Memory B cell (primary cell): Measurements from ENCODE around the gene COA7.
A peak's percentile ranks its signal among the peaks of the same experiment; 100 is the strongest.
"Not testable (repeated sequence)": the region's sequence is repeated elsewhere in the genome, so short reads cannot be mapped to it uniquely, and the experiment has no call there.

Experiments
- ATAC-seq: fragments of 150-1000 bp; cut with Tn5 transposase; 2 replicates; pipeline ENCODE4 v1.10.0; 2021; ENCODE audit warnings: low read depth, mild to moderate bottlenecking, moderate library complexity
- DNase-seq, 2 donors: peaks; one replicate each; pipeline ENCODE4 v3.0.0; 2022; ENCODE audit warnings: low spot score in 2 of 2
- H3K27ac Mint-ChIP-seq: one replicate; pipeline ENCODE4 v1.8.0; 2022; ENCODE audit warnings: mild to moderate bottlenecking, moderate library complexity, mixed read lengths
- H3K27me3 Mint-ChIP-seq: one replicate; pipeline ENCODE4 v1.8.0; 2022; ENCODE audit warnings: mixed read lengths
- H3K36me3 Mint-ChIP-seq: one replicate; pipeline ENCODE4 v1.8.0; 2022; ENCODE audit warnings: mild to moderate bottlenecking, mixed read lengths
- H3K4me1 Mint-ChIP-seq: one replicate; pipeline ENCODE4 v1.8.0; 2022; ENCODE audit warnings: mixed read lengths
- H3K4me3 Mint-ChIP-seq: one replicate; pipeline ENCODE4 v1.8.0; 2022; ENCODE audit warnings: mild to moderate bottlenecking, moderate library complexity, mixed read lengths
- H3K9me3 Mint-ChIP-seq: one replicate; pipeline ENCODE4 v1.8.0; 2022; ENCODE audit warnings: mixed read lengths

Gene COA7

GRCh38 chr1:52723260-52723659, 25.1 kb upstream of the COA7 start:
- Mint-ChIP-seq H3K27ac (no peak overlapping the region), H3K36me3 (no peaks in the 10 kb centered on the region), H3K9me3 (no peaks in the 10 kb centered on the region), H3K4me1 (peaks cover 25% of the 10 kb centered on the region), H3K27me3 (peaks cover 5% of the 10 kb centered on the region), H3K4me3 (peak overlapping the region; percentile 9)
- no peak for DNase-seq
- ATAC-seq = no peak

- not testable (repeated sequence) for H3K27ac Mint-ChIP-seq, ATAC-seq
These were observed 17.1 kb upstream of the COA7 start for GRCh38 chr1:52715296-52715695.

GRCh38 chr1:52713590-52713989, 15.4 kb upstream of the COA7 start:
- no peaks in the 10 kb centered on the region for H3K36me3 Mint-ChIP-seq
- H3K27me3 Mint-ChIP-seq = no peaks in the 10 kb centered on the region
- H3K4me3 Mint-ChIP-seq = no peak overlapping the region
- no peak overlapping the region for H3K27ac Mint-ChIP-seq
- no peaks in the 10 kb centered on the region for H3K4me1 Mint-ChIP-seq
- ATAC-seq = no peak
- H3K9me3 Mint-ChIP-seq = no peaks in the 10 kb centered on the region
- no peak for DNase-seq

More at GRCh38 chr1:52715296-52715695, 17.1 kb upstream of the COA7 start:
- H3K27me3 Mint-ChIP-seq, H3K4me3 Mint-ChIP-seq, H3K9me3 Mint-ChIP-seq, H3K36me3 Mint-ChIP-seq, DNase-seq, H3K4me1 Mint-ChIP-seq: not testable (repeated sequence)

- H3K4me1 Mint-ChIP-seq = no peaks in the 10 kb centered on the region
These were observed 10.9 kb upstream of the COA7 start for GRCh38 chr1:52709016-52709415.

GRCh38 chr1:52707927-52708655, 9.9 kb upstream of the COA7 start:
- H3K4me3 Mint-ChIP-seq = no peak overlapping the region
- no peaks in the 10 kb centered on the region for H3K36me3 Mint-ChIP-seq
- H3K27me3 Mint-ChIP-seq = no peaks in the 10 kb centered on the region
- ATAC-seq (no peak), DNase-seq (no peak)
- no peaks in the 10 kb centered on the region for H3K9me3 Mint-ChIP-seq
- H3K4me1 Mint-ChIP-seq = peaks cover 4% of the 10 kb centered on the region
- no peak overlapping the region for H3K27ac Mint-ChIP-seq

More at GRCh38 chr1:52709016-52709415, 10.9 kb upstream of the COA7 start:
- no peak for DNase-seq
- no peak overlapping the region for H3K27ac Mint-ChIP-seq
- no peaks in the 10 kb centered on the region for H3K27me3 Mint-ChIP-seq
- no peak for ATAC-seq
- no peaks in the 10 kb centered on the region for H3K9me3 Mint-ChIP-seq
- H3K36me3 Mint-ChIP-seq = no peaks in the 10 kb centered on the region
- no peak overlapping the region for H3K4me3 Mint-ChIP-seq

GRCh38 chr1:52706941-52707926, 9.1 kb upstream of the COA7 start:
- Mint-ChIP-seq H3K27ac (no peak overlapping the region), H3K4me1 (peaks cover 6% of the 10 kb centered on the region), H3K9me3 (no peaks in the 10 kb centered on the region), H3K36me3 (no peaks in the 10 kb centered on the region), H3K4me3 (no peak overlapping the region), H3K27me3 (no peaks in the 10 kb centered on the region)
- DNase-seq (no peak), ATAC-seq (no peak)

GRCh38 chr1:52706136-52706670, 8.1 kb upstream of the COA7 start:
- no peaks in the 10 kb centered on the region for H3K9me3 Mint-ChIP-seq
- H3K4me3 Mint-ChIP-seq = no peak overlapping the region
- no peaks in the 10 kb centered on the region for H3K27me3 Mint-ChIP-seq
- H3K4me1 Mint-ChIP-seq = peaks cover 10% of the 10 kb centered on the region
- no peak overlapping the region for H3K27ac Mint-ChIP-seq
- H3K36me3 Mint-ChIP-seq = no peaks in the 10 kb centered on the region
- DNase-seq = no peak
- no peak for ATAC-seq

- peak overlapping the region; percentile 83 for H3K4me3 Mint-ChIP-seq
- H3K27me3 Mint-ChIP-seq = no peaks in the 10 kb centered on the region
- peaks cover 18% of the 10 kb centered on the region for H3K4me1 Mint-ChIP-seq
- no peaks in the 10 kb centered on the region for H3K9me3 Mint-ChIP-seq
- H3K27ac Mint-ChIP-seq = peak overlapping the region; percentile 92
- ATAC-seq (peak; percentile 86), DNase-seq (peak; percentile 69 to 80)
- no peaks in the 10 kb centered on the region for H3K36me3 Mint-ChIP-seq
These were observed 5.0 kb upstream of the COA7 start for GRCh38 chr1:52702886-52703787.

- Mint-ChIP-seq H3K4me1 (peaks cover 21% of the 10 kb centered on the region), H3K9me3 (no peaks in the 10 kb centered on the region), H3K4me3 (no peak overlapping the region), H3K36me3 (peaks cover 10% of the 10 kb centered on the region), H3K27me3 (no peaks in the 10 kb centered on the region), H3K27ac (no peak overlapping the region)
- no peak for DNase-seq
- ATAC-seq = no peak
These were observed 2.5 kb downstream of the COA7 start for GRCh38 chr1:52695627-52696026.

- Mint-ChIP-seq H3K9me3 (no peaks in the 10 kb centered on the region), H3K4me1 (peaks cover 21% of the 10 kb centered on the region), H3K4me3 (no peak overlapping the region), H3K27me3 (no peaks in the 10 kb centered on the region), H3K36me3 (peaks cover 10% of the 10 kb centered on the region), H3K27ac (no peak overlapping the region)
- DNase-seq (no peak), ATAC-seq (no peak)
These were observed 4.3 kb downstream of the COA7 start for GRCh38 chr1:52693843-52694242.

- not testable (repeated sequence) for H3K4me3 Mint-ChIP-seq, DNase-seq, H3K9me3 Mint-ChIP-seq, H3K27me3 Mint-ChIP-seq, ATAC-seq, H3K27ac Mint-ChIP-seq
- H3K36me3 Mint-ChIP-seq = peaks cover 10% of the 10 kb centered on the region
- H3K4me1 Mint-ChIP-seq = peaks cover 17% of the 10 kb centered on the region
These were observed 4.8 kb downstream of the COA7 start for GRCh38 chr1:52693351-52693750.

GRCh38 chr1:52692697-52693096, 5.5 kb downstream of the COA7 start:
- DNase-seq = no peak
- no peaks in the 10 kb centered on the region for H3K27me3 Mint-ChIP-seq
- peaks cover 12% of the 10 kb centered on the region for H3K36me3 Mint-ChIP-seq
- peaks cover 13% of the 10 kb centered on the region for H3K4me1 Mint-ChIP-seq
- no peaks in the 10 kb centered on the region for H3K9me3 Mint-ChIP-seq
- no peak for ATAC-seq
- H3K4me3 Mint-ChIP-seq = no peak overlapping the region
- peak overlapping the region; percentile 45 for H3K27ac Mint-ChIP-seq

GRCh38 chr1:52691821-52692220, 6.3 kb downstream of the COA7 start:
- no peak for ATAC-seq
- no peak overlapping the region for H3K27ac Mint-ChIP-seq
- peaks cover 11% of the 10 kb centered on the region for H3K4me1 Mint-ChIP-seq
- peaks cover 2% of the 10 kb centered on the region for H3K9me3 Mint-ChIP-seq
- DNase-seq = no peak
- H3K36me3 Mint-ChIP-seq = peaks cover 17% of the 10 kb centered on the region
- no peak overlapping the region for H3K4me3 Mint-ChIP-seq
- H3K27me3 Mint-ChIP-seq = no peaks in the 10 kb centered on the region
